ENCODE data around the gene LDLRAD3. TPM values are rescaled to one million over a fixed set of nuclear protein-coding genes. Genes with fewer than 3 reads are reported as not detected.
"Not testable (repeated sequence)": the region's sequence is repeated elsewhere in the genome, so short reads cannot be mapped to it uniquely, and the experiment has no call there.

The LDLRAD3 gene
- total and polyA plus RNA-seq, 3 experiments from 2014 or later = 0.09 to 0.44 TPM; not detected in 1

DNA sequence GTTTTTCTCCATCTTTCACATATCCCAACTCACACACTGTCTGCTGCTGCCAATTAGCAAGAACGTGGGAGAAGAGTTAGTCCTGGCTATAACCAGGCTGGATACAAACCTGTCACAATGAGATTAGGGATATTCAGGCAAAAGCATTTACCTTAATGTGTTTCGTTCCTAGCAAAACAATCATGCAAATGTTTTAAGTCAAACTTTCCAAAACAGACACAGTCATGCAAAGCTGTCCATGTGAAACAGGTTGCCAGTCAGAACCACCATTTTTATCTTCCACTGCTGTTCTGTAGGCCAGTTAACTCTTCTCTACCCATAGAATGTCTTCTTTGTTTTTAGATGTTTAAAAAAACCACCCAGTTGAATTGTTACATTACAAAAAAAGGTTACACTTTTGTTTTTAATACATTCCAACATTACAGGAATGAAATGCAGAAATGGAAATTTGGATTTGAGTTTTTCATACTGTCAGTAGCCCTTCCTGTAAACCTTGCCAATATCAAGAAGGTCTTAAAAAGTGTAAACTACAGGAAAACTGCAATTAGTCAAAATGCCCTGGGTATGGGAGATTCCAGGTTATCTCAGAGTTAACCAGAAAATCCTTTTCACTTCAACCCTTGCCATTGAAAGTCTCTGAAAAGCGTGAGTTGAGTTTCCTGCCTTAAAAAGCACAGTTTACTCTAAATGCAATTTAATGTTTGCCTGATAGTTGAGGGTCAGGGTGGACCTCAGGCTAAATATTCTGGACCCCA is 34.2 kb upstream of the LDLRAD3 start:
- POLR2A ChIA-PET = no interaction called here
- H3K4me3 Mint-ChIP-seq = no peak overlapping the region
- no peaks in the 10 kb centered on the region for H3K4me1 Mint-ChIP-seq

DNA sequence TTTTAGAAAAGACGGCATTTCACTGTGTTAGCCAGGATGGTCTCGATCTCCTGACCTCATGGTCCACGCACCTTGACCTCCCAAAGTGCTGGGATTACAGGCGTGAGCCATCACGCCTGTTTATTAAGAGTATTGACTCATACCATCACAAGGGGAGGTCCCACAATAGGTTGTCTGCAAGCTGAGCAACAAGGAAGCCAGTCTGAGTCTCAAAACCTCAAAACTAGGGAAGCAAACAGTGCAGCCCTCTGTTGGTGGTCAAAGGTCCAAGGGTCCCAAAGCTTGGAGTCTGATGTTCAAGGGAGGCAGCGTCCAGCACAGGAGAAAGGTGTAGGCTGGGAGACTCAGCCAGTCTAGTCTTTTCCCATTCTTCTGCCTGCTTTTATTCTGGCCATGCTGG is 32.8 kb upstream of the LDLRAD3 start:
- Mint-ChIP-seq H3K27ac (no peak overlapping the region), H3K27me3 (peaks cover 7 to 21% of the 10 kb centered on the region in 2 donors), H3K4me1 (peaks cover 0 to 3% (median 0%) of the 10 kb centered on the region in 3 donors), H3K9me3 (peaks cover 0 to 3% (median 0%) of the 10 kb centered on the region in 5 donors), H3K4me3 (no peak overlapping the region), H3K36me3 (no peaks in the 10 kb centered on the region)
- no peak for DNase-seq
- Histone ChIP-seq H3K4me1 (ENCODE audit: insufficient read depth, low read length) (no peaks in the 10 kb centered on the region), H3K9me3 (ENCODE audit: low read length) (no peaks in the 10 kb centered on the region), H3K36me3 (ENCODE audit: insufficient read depth, low read length) (no peaks in the 10 kb centered on the region), H3K27ac (ENCODE audit: low read depth, low read length) (no peak overlapping the region), H3K4me3 (ENCODE audit: low read length) (no peak overlapping the region), H3K27me3 (ENCODE audit: insufficient read depth, low read length, poor library complexity, severe bottlenecking) (no peaks in the 10 kb centered on the region)
- POLR2A ChIA-PET = no interaction called here
- CTCF ChIA-PET = no interaction called here

More for the DNA sequence above, 34.2 kb upstream of the LDLRAD3 start:
- Histone ChIP-seq H3K4me1 (ENCODE audit: insufficient read depth, low read length) (no peaks in the 10 kb centered on the region), H3K27me3 (ENCODE audit: insufficient read depth, low read length, poor library complexity, severe bottlenecking) (no peaks in the 10 kb centered on the region), H3K36me3 (ENCODE audit: insufficient read depth, low read length) (no peaks in the 10 kb centered on the region), H3K27ac (ENCODE audit: low read depth, low read length) (no peak overlapping the region), H3K4me3 (ENCODE audit: low read length) (no peak overlapping the region), H3K9me3 (ENCODE audit: low read length) (no peaks in the 10 kb centered on the region)
- no peaks in the 10 kb centered on the region for H3K36me3 Mint-ChIP-seq
- DNase-seq = no peak
- H3K27me3 Mint-ChIP-seq = peaks cover 7 to 14% of the 10 kb centered on the region in 2 donors
- CTCF ChIA-PET = no interaction called here
- no peak overlapping the region for H3K27ac Mint-ChIP-seq
- H3K9me3 Mint-ChIP-seq = peaks cover 0 to 3% (median 0%) of the 10 kb centered on the region in 5 donors

DNA sequence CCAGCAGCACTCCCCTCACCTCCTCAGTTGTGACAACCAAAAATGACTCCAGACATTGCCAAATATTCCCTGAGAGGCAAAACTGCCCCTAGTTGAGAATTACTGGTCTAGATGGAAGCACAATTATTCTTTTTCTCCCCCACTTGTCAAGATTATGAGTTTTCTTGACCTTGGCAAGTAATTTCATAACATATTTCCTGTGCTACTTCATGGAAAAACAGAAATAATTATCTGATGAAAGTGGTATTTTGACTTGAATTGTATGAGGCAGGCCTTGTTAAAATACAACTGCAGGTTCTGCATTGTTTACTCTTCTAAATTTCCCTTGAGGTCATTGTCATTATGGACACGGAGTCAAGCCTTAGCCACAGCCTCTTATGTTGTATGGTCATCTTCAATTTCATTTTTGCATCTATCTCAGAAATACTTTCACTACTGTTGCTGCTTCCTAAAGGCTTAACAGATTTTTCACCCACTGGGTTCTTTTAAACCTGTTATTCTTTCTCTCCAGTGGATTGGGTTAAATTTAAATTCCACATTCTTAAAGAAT is 32.2 kb upstream of the LDLRAD3 start:
- no peak overlapping the region for H3K27ac ChIP-seq (ENCODE audit: low read depth, low read length)
- Mint-ChIP-seq H3K9me3 (peaks cover 0 to 3% (median 0%) of the 10 kb centered on the region in 5 donors), H3K27me3 (peaks cover 7 to 24% of the 10 kb centered on the region in 2 donors), H3K36me3 (no peaks in the 10 kb centered on the region), H3K4me3 (no peak overlapping the region), H3K27ac (no peak overlapping the region), H3K4me1 (peaks cover 0 to 3% (median 0%) of the 10 kb centered on the region in 3 donors)
- no peaks in the 10 kb centered on the region for H3K4me1 ChIP-seq (ENCODE audit: insufficient read depth, low read length)
- H3K4me3 ChIP-seq (ENCODE audit: low read length) = no peak overlapping the region
- CTCF ChIA-PET = no interaction called here
- no peak for DNase-seq
- no peaks in the 10 kb centered on the region for H3K9me3 ChIP-seq (ENCODE audit: low read length)
- no peaks in the 10 kb centered on the region for H3K27me3 ChIP-seq (ENCODE audit: insufficient read depth, low read length, poor library complexity, severe bottlenecking)
- no peaks in the 10 kb centered on the region for H3K36me3 ChIP-seq (ENCODE audit: insufficient read depth, low read length)
- POLR2A ChIA-PET = no interaction called here

DNA sequence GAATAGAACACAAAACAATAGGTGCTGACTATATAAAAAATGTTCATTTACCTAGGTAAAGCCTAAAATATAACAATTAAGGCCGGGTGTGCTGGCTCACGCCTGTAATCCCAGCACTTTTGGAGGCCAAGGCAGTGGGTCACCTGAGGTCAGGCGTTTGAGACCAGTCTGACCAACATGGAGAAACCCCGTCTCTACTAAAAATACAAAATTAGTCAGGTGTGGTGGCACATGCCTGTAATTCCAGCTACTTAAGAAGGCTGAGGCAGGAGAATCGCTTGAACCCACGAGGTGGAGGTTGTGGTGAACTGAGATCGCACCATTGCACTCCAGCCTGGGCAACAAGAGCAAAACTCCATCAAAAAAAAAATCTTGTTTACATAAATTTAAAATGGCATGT is 31.4 kb upstream of the LDLRAD3 start:
- DNase-seq; H3K27ac ChIP-seq (ENCODE audit: low read depth, low read length); H3K36me3 Mint-ChIP-seq; POLR2A ChIA-PET; CTCF ChIA-PET; H3K36me3 ChIP-seq (ENCODE audit: insufficient read depth, low read length); H3K4me1 Mint-ChIP-seq; H3K9me3 ChIP-seq (ENCODE audit: low read length); H3K27me3 ChIP-seq (ENCODE audit: insufficient read depth, low read length, poor library complexity, severe bottlenecking); H3K9me3 Mint-ChIP-seq; H3K27ac Mint-ChIP-seq; H3K4me3 ChIP-seq (ENCODE audit: low read length); H3K4me3 Mint-ChIP-seq; H3K4me1 ChIP-seq (ENCODE audit: insufficient read depth, low read length): not testable (repeated sequence)
- H3K27me3 Mint-ChIP-seq = peaks cover 9 to 29% of the 10 kb centered on the region in 2 donors

DNA sequence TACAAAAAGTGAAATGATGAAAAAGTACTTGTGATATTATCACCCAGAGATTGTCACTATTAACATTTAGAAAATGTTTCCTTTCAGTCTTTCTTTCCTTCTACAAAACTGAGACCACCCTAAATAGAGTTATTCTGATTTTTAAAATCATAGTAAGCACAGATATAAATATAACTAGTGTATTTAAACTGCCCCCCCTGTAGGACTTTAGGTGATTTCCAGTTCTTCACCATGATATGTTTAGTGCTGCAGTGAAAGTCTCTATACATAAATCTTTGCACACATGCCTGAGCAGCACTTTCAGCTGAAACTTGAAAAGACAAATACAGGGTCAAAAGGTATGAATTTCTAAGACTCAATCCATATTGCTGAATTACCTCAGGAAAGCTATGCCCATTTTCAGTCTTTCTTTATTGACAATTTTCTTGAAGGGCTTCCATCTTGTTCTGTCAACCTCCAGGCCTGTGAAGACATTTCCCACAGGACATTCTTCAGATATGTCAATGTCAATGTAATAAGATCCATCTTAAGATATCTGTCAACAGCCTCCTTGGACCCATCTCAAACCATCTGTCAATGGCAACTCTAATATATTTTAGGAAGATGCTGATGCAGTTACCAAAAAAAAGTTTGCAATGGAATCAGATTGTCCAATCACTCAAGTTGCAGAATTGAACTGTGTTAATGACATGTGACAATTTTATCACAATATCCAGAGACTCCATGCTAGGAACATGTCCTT is 30.8 kb upstream of the LDLRAD3 start:
- H3K27me3 Mint-ChIP-seq = peaks cover 12 to 31% of the 10 kb centered on the region in 2 donors
- H3K27me3 ChIP-seq (ENCODE audit: insufficient read depth, low read length, poor library complexity, severe bottlenecking) = no peaks in the 10 kb centered on the region
- H3K36me3 ChIP-seq (ENCODE audit: insufficient read depth, low read length) = no peaks in the 10 kb centered on the region
- H3K4me3 ChIP-seq (ENCODE audit: low read length) = no peak overlapping the region
- no peaks in the 10 kb centered on the region for H3K9me3 Mint-ChIP-seq
- no peaks in the 10 kb centered on the region for H3K36me3 Mint-ChIP-seq
- CTCF ChIA-PET = no interaction called here
- peaks cover 0 to 3% (median 0%) of the 10 kb centered on the region in 3 donors for H3K4me1 Mint-ChIP-seq
- no peaks in the 10 kb centered on the region for H3K9me3 ChIP-seq (ENCODE audit: low read length)
- no peak for DNase-seq
- H3K27ac Mint-ChIP-seq = no peak overlapping the region
- H3K27ac ChIP-seq (ENCODE audit: low read depth, low read length) = no peak overlapping the region
- H3K4me1 ChIP-seq (ENCODE audit: insufficient read depth, low read length) = no peaks in the 10 kb centered on the region
- H3K4me3 Mint-ChIP-seq = no peak overlapping the region
- POLR2A ChIA-PET = no interaction called here

DNA sequence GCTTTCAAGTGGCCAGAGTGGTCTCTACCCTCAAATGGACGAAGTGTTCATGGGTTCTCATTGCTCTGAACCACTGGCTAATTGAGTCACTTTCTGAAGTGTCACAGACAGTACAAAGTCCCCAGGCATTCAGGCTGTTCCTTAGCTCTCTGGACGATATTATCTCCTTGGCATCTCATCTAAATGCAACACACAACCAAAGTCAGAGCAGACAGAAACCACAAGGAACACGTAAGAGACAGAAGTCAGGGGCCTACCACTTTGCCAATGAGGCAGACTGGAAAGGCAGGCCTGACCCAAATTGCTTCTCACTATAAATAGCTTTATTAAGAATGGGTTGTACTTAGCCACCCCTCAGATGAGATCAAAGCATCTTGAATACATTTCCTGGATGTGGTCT is 29.0 kb upstream of the LDLRAD3 start:
- Mint-ChIP-seq H3K36me3 (no peaks in the 10 kb centered on the region), H3K27me3 (peaks cover 19 to 36% of the 10 kb centered on the region in 2 donors), H3K9me3 (no peaks in the 10 kb centered on the region), H3K4me3 (no peak overlapping the region), H3K27ac (no peak overlapping the region), H3K4me1 (peaks cover 0 to 3% (median 0%) of the 10 kb centered on the region in 3 donors)
- no peaks in the 10 kb centered on the region for H3K36me3 ChIP-seq (ENCODE audit: insufficient read depth, low read length)
- no peak overlapping the region for H3K4me3 ChIP-seq (ENCODE audit: low read length)
- H3K4me1 ChIP-seq (ENCODE audit: insufficient read depth, low read length) = no peaks in the 10 kb centered on the region
- CTCF ChIA-PET = no interaction called here
- H3K9me3 ChIP-seq (ENCODE audit: low read length) = no peaks in the 10 kb centered on the region
- POLR2A ChIA-PET = no interaction called here
- H3K27me3 ChIP-seq (ENCODE audit: insufficient read depth, low read length, poor library complexity, severe bottlenecking) = no peaks in the 10 kb centered on the region
- H3K27ac ChIP-seq (ENCODE audit: low read depth, low read length) = no peak overlapping the region
- no peak for DNase-seq

DNA sequence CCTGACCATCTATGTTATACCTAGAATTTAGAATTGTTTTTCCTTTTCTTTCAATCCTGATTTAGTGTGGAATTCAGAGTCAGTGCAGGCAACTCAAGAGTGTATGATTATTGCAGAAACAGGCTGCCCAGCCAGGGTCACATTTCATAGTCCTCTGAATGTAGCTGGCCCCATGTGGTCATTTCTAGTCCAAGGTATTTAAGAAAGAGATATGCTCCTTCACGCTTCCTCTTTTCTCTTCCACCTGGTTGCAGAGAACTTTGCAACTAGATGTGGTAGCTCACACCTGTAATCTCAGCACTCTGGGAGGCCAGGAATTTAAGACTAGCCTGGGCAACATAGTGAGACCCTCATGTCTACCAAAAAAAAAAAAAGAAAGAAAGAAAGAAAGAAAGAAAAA is 27.6 kb upstream of the LDLRAD3 start:
- Mint-ChIP-seq H3K27ac (no peak overlapping the region), H3K4me1 (peaks cover 0 to 3% (median 0%) of the 10 kb centered on the region in 3 donors), H3K36me3 (no peaks in the 10 kb centered on the region), H3K27me3 (peaks cover 19 to 35% of the 10 kb centered on the region in 2 donors), H3K4me3 (no peak overlapping the region), H3K9me3 (no peaks in the 10 kb centered on the region)
- DNase-seq = no peak
- H3K36me3 ChIP-seq (ENCODE audit: insufficient read depth, low read length) = no peaks in the 10 kb centered on the region
- no peaks in the 10 kb centered on the region for H3K27me3 ChIP-seq (ENCODE audit: insufficient read depth, low read length, poor library complexity, severe bottlenecking)
- no peaks in the 10 kb centered on the region for H3K9me3 ChIP-seq (ENCODE audit: low read length)
- POLR2A ChIA-PET = no interaction called here
- H3K4me3 ChIP-seq (ENCODE audit: low read length) = no peak overlapping the region
- CTCF ChIA-PET = no interaction called here
- no peak overlapping the region for H3K27ac ChIP-seq (ENCODE audit: low read depth, low read length)
- no peaks in the 10 kb centered on the region for H3K4me1 ChIP-seq (ENCODE audit: insufficient read depth, low read length)

DNA sequence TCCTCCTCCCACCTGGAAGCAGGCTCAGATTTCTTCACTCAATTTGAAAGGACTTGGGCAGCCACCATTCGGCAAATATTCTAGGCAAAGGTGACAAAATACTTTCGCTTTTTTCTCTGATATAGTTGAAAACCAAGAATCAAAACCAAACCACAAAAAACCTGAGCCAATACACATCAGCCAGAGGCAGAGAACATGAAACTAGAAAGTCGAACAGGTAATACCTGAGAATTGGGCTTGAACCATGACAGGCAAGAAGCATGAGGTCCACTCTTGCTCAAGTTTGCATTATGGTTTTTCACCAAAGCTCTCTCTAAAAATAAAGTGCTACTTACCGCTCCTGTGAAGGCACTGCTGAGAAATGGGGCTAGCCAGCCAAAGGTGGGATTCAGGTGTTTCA is 26.2 kb upstream of the LDLRAD3 start:
- Histone ChIP-seq H3K9me3 (ENCODE audit: low read length) (no peaks in the 10 kb centered on the region), H3K4me3 (ENCODE audit: low read length) (no peak overlapping the region), H3K4me1 (ENCODE audit: insufficient read depth, low read length) (no peaks in the 10 kb centered on the region), H3K36me3 (ENCODE audit: insufficient read depth, low read length) (no peaks in the 10 kb centered on the region), H3K27ac (ENCODE audit: low read depth, low read length) (no peak overlapping the region), H3K27me3 (ENCODE audit: insufficient read depth, low read length, poor library complexity, severe bottlenecking) (no peaks in the 10 kb centered on the region)
- DNase-seq = no peak
- H3K9me3 Mint-ChIP-seq = no peaks in the 10 kb centered on the region
- no peak overlapping the region for H3K4me3 Mint-ChIP-seq
- POLR2A ChIA-PET = no interaction called here
- no peaks in the 10 kb centered on the region for H3K36me3 Mint-ChIP-seq
- CTCF ChIA-PET = no interaction called here
- H3K27ac Mint-ChIP-seq = no peak overlapping the region
- peaks cover 0 to 3% (median 0%) of the 10 kb centered on the region in 3 donors for H3K4me1 Mint-ChIP-seq
- H3K27me3 Mint-ChIP-seq = peaks cover 19 to 37% of the 10 kb centered on the region in 2 donors
